Esophagus mucosa (tissue), 1 donor: ENCODE measurements around the gene GXYLT2. TPM values are rescaled to one million over a fixed set of nuclear protein-coding genes. Genes with fewer than 3 reads are reported as not detected.
A peak's percentile ranks its signal among the peaks of the same experiment; 100 is the strongest.

Experiments used
- ATAC-seq: fragments of 200-7000 bp; cut with Tn5 transposase; one replicate; pipeline ENCODE4 v1.9.1; 2020
- total RNA-seq: library from RNA; stranded (reverse); gene quantifications from one replicate; pipeline ENCODE4 v1.2.4, GENCODE V29; 2023
- donor health status: DM: yes; HTN: yes; CAD: no.

Gene GXYLT2
- total RNA-seq, 1 donor from 2014 or later, result 2.2 TPM

DNA sequence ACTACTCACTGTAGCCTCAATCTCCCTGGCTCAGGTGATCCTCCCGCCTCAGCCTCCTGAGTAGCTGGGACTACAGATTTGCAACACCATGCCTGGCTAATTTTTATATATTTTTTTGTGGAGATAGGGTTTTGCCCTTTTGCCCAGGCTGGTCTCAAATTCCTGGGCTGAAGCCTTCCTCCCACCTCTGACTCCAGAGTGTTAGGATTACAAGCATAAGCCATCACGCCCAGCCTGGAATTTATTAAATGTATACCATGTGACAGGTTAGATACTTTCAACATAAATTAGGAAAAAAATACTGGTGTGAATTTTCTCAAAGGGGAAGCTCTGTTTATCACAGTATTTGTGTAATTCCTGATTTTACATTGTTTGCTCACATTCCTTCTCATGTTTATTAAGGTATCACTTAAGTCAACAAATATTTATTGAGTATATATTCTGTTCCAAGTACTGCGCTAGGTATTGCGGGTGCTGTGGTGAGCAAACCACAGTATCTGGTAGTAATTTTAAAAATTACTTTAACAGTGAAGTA lies 133.5 kb downstream of the GXYLT2 start:
- no peak for ATAC-seq

DNA sequence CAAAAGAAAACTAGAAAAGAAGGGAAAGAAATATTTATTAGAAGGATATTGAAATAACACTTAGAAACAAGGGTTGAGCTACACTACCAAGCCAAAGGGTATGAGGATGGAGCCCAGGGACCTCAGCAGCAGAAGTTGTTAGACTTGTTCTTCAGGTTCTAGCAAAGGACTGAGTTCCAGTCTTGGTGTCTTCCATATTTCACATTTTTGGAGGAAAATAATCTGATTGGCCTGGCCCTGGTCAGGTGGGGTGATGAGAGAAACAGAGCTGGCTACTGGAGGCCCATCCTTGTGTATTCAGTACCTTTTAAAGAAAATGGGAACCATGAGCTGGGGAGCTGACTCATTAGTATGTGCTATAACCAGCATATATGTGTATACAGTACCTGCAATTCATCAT lies 137.0 kb downstream of the GXYLT2 start:
- ATAC-seq, result peak; percentile 52

GRCh38 chr3:73026111-73026759 lies 138.4 kb downstream of the GXYLT2 start:
- no peak for ATAC-seq

Other genes starting within 250 kb of the GXYLT2 start
- 16.7 TPM for gene SHQ1, start 39.6 kb upstream of the GXYLT2 start, total RNA-seq
- gene PPP4R2, start 108.8 kb downstream of the GXYLT2 start, total RNA-seq, result 44.5 TPM
- 2.1 TPM for gene EBLN2, start 173.6 kb downstream of the GXYLT2 start, total RNA-seq